Thyroid gland (tissue), 4 donors: ENCODE data around the gene PRAMEF25.
"Not testable (repeated sequence)": the region's sequence is repeated elsewhere in the genome, so short reads cannot be mapped to it uniquely, and the experiment has no call there.

Experiments
- POLR2A ChIP-seq, 2 donors: fragments of 450-650 bp; IDR thresholded peaks; one replicate each; pipeline ENCODE4 v1.6.1; 2017; ENCODE audit warnings: antibody characterized with exemption in 2 of 2, mild to moderate bottlenecking in 2 of 2, moderate library complexity in 1 of 2
- TF ChIP-seq, protein P1 (sequence below), 6 experiments: fragments of 200-600 bp in 3 of 6; fragments of 450-650 bp in 3 of 6; sonication (generic) in 3 of 6; IDR thresholded peaks; one replicate each; pipeline ENCODE4 v1.5.1; 2016 to 2019; ENCODE audit warnings: antibody characterized with exemption in 6 of 6, mild to moderate bottlenecking in 2 of 6, inconsistent platforms in 1 of 6, moderate library complexity in 1 of 6

DNA sequence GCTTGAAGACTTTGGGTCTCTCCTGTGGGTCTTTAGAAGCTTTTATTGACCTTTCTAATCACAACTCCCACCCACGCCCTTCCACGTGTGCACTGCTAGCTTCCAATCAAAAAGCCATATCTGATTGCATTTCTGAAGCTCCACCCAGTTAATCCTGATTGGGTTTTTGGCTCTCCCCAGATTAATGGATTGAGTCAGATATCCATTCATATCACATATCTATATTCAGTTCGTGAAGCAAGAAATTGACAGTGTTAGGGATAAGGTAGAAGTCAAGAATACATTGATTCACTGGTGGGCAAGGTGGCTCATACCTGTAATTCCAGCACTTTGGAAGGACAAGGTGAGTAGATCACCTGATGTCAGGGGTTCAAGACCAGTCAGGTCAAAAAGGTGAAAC is 14.1 kb upstream of the PRAMEF25 start, which contains the start of gene PRAMEF27:
- TF ChIP-seq, protein P1, sequence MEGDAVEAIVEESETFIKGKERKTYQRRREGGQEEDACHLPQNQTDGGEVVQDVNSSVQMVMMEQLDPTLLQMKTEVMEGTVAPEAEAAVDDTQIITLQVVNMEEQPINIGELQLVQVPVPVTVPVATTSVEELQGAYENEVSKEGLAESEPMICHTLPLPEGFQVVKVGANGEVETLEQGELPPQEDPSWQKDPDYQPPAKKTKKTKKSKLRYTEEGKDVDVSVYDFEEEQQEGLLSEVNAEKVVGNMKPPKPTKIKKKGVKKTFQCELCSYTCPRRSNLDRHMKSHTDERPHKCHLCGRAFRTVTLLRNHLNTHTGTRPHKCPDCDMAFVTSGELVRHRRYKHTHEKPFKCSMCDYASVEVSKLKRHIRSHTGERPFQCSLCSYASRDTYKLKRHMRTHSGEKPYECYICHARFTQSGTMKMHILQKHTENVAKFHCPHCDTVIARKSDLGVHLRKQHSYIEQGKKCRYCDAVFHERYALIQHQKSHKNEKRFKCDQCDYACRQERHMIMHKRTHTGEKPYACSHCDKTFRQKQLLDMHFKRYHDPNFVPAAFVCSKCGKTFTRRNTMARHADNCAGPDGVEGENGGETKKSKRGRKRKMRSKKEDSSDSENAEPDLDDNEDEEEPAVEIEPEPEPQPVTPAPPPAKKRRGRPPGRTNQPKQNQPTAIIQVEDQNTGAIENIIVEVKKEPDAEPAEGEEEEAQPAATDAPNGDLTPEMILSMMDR (IDR thresholded peaks at IDR 0.05), result not testable (repeated sequence)
- TF ChIP-seq POLR2A (IDR thresholded peaks at IDR 0.05), result not testable (repeated sequence)
